WI38 (cell line): ENCODE results near the gene TMEM163.

Experiments
- H3K4me3 ChIP-seq: 2 replicates; pipeline ENCODE4 v1.5.1; 2011; ENCODE audit warnings: low read depth, mild to moderate bottlenecking, control low read depth, low read length
- CTCF ChIP-seq: IDR thresholded peaks from 2 replicates; pipeline ENCODE4 v1.5.1; 2012; ENCODE audit warnings: low read depth, mild to moderate bottlenecking, control low read depth, low read length

The TMEM163 gene

DNA sequence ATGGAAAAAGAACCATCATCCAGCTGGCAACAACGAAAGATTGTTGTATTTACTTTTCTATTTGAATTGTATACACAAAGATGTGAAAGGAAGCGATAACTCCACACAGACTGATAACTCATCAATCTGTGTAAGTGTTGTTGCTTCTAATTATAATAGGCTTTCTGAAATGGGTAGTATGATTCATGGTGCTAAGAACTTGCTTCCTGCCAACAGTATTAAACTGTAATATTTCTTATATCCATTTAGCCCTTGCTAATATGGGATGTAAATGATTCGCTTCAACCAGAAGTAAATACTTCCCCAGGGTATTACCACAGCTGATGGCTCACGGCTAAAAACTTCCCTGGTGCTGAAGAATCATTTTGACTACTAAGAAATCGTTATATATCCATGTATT is 70.2 kb downstream of the TMEM163 start:
- no peak for TF ChIP-seq CTCF
- no peak overlapping the region for H3K4me3 ChIP-seq

DNA sequence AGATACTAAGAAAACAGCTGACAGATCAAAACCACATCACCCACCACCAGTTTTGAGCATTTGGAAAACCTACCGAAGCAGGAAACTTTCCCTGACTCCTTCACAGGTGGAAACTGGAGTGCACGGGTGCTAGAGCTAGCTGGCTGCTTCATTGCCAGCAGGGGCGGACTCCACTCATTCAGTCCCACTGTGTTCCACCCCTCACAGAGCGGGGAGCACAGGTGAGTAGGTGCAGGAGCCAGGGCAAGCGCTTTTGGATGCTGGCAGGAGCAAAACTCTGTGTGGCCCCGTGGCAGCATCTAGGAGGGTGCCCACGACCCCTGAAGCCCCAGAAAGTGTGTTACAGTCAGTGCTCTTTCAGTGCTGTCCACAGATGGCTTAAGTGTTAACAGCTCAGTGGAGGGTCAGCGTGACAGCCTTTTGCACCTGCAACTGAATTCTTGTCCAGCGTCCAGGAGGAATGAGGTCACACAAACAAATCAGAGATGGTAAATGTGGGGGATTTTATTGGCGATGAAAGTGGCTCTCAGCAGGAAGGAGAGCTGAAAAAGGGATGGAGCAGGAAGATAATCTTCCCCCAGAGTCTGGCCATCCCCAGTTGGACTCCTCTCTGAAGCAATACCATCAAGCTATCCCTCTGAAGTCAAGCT is 71.1 kb downstream of the TMEM163 start:
- H3K4me3 ChIP-seq: no peak overlapping the region
- no peak for TF ChIP-seq CTCF

DNA sequence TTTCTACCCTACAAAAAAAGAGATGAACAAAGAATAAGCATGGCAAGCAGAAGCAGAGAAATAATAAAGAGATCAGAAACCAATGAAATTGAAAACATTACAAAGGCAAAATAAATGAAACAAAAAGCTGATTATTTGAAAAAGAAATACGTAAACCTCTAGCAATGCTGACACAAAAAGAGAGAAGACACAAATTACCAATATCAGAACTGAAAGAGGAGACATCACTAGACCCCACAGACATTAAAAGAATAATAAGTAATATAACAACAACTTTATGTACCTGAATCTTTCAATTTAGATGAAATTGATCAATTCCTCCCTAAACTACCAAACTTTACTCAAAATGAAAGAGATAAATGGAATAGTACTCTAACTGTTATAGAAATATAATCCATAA is 75.9 kb downstream of the TMEM163 start:
- H3K4me3 ChIP-seq: no peak overlapping the region
- no peak for TF ChIP-seq CTCF

GRCh38 chr2:134640494-134640893 is 78.3 kb downstream of the TMEM163 start:
- no peak for TF ChIP-seq CTCF
- H3K4me3 ChIP-seq: no peak overlapping the region

DNA sequence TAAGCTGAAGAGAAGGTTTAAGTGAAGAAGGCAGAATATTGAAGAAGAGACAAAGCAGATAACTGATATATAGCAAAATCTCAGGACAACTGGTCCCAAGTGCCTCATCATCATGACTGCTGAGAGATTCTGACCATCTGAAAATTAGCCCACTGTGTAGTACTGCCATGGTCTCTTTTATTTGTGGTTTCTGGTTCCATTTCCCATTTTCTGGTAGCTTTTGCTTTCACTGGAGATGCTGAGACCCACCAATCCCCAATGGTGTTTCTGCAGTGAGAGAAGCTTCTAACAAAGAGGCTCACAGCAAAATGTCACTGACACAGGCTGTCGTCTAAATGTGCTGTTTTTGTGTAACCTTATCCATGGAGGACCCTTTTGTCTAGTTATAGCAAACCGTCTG is 79.5 kb downstream of the TMEM163 start:
- H3K4me3 ChIP-seq: no peak overlapping the region
- no peak for TF ChIP-seq CTCF

DNA sequence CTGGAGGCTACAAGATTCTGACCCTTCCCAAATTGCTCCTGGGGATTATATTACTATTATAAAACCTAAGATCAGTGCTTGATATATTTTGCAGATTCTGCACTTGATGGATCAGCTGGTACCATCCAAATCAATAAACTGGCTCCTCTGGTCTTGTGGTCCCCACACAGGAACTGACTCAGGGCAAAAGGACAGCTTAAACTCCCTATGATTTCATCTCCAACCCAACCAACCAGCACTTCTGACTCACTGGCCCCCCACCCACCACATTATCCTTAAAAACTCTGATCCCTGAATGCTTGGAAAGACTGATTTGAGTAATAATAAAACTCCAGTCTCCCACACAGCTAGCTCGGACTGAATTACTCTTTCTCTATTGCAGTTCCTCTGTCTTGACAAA is 82.1 kb downstream of the TMEM163 start:
- no peak for TF ChIP-seq CTCF
- H3K4me3 ChIP-seq: no peak overlapping the region

DNA sequence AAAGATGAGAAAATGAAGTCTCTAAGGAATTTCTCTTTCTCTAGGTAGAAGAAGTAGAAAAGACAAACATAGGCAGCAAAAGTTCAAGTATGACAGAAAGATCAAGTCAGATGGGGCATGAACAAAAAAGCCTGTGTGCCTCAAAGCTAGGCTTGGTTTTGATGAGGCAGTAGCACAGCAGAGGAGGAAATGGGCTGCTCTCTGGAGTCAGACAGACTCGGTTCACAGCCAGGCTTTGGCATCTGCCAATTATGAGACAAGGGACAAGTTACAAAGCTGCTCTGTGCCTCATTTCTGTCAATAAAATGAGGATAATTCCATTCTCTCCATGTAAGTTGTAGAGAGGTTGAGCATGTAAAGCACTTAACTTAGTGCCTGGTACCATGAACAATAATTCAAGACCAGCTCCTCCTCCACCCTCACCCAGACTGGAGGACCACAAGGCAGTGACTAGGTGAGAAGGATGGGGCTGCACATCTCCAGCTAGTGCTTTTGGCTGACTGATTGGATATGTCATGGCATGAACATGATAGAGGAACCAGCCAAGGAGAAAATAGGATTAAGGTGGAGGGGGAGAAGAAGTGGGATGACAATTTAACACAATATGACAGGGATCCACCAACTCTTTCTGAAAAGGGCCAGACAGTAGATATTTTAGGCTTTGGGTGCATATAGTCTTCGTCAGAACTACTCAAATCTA is 84.6 kb downstream of the TMEM163 start:
- no peak for TF ChIP-seq CTCF

More for the DNA sequence above, 84.6 kb downstream of the TMEM163 start:
- H3K4me3 ChIP-seq: no peak overlapping the region
